ENCODE measurements around the gene MLLT3. TPM values are rescaled to one million over a fixed set of nuclear protein-coding genes. Genes with fewer than 3 reads are reported as not detected.

Gene MLLT3
- total RNA-seq, 2 donors from 2014 or later: 13.1 to 22.0 TPM

DNA sequence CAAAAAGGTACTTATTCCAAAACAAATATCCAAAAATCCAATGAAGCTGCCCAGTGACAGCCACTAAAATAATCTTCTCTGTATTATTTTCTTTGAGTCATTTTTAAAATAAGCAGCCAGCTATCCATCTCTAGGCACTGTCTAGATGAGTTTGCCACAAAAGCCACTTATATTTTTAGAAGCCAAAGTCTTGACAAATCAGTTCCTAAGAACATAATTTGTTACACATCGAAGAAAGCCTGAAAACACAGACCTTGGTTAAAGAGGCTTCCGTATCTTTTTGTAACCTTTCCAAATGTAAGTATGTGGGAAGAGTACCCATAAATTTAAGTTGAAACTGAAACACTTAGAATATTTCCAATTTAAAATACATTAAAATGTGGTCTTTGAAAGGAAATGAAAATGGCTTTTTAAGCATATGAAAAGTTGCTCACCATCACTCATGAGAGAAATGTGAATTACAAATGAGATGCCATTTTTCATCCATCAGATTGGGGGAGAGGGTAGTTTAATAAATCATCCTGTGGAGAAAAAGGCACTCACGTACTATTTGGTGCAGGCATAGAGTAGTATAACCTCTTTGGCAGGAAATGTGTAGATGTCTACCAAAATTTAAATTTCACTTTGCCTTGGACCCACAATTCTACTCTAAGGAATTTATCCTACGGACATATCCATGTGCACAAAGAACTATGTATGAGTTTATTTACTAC lies 180.4 kb downstream of the MLLT3 start:
- H3K9me3 ChIP-seq: no peaks in the 10 kb centered on the region
- H3K27me3 ChIP-seq (replicated peaks; ENCODE audit: insufficient read depth): no peaks in the 10 kb centered on the region
- 56% methylated on average over 4 of the region's 4 CpGs for WGBS
- H3K27ac ChIP-seq: no peak overlapping the region
- TF ChIP-seq, protein P1, sequence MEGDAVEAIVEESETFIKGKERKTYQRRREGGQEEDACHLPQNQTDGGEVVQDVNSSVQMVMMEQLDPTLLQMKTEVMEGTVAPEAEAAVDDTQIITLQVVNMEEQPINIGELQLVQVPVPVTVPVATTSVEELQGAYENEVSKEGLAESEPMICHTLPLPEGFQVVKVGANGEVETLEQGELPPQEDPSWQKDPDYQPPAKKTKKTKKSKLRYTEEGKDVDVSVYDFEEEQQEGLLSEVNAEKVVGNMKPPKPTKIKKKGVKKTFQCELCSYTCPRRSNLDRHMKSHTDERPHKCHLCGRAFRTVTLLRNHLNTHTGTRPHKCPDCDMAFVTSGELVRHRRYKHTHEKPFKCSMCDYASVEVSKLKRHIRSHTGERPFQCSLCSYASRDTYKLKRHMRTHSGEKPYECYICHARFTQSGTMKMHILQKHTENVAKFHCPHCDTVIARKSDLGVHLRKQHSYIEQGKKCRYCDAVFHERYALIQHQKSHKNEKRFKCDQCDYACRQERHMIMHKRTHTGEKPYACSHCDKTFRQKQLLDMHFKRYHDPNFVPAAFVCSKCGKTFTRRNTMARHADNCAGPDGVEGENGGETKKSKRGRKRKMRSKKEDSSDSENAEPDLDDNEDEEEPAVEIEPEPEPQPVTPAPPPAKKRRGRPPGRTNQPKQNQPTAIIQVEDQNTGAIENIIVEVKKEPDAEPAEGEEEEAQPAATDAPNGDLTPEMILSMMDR (IDR thresholded peaks at IDR 0.05): no peak
- no peak for TF ChIP-seq POLR2A (IDR thresholded peaks at IDR 0.05)
- no peak for TF ChIP-seq POLR2AphosphoS5 (IDR thresholded peaks at IDR 0.05)
- intact Hi-C loops (cut with DNase I): no loop called here
- H3K4me3 ChIP-seq: no peak overlapping the region
- no peak for DNase-seq (ENCODE audit: low spot score)
- no peaks in the 10 kb centered on the region for H3K36me3 ChIP-seq
- peaks cover 5% of the 10 kb centered on the region for H3K4me1 ChIP-seq (replicated peaks)

- intact Hi-C loops (cut with DNase I): no loop called here
- Histone ChIP-seq H3K27ac (no peak overlapping the region), H3K27me3 (replicated peaks; ENCODE audit: insufficient read depth) (no peaks in the 10 kb centered on the region), H3K9me3 (no peaks in the 10 kb centered on the region), H3K36me3 (no peaks in the 10 kb centered on the region), H3K4me1 (replicated peaks) (peaks cover 5% of the 10 kb centered on the region), H3K4me3 (no peak overlapping the region)
- TF ChIP-seq POLR2A (IDR thresholded peaks at IDR 0.05) (no peak), POLR2AphosphoS5 (IDR thresholded peaks at IDR 0.05) (no peak)
- TF ChIP-seq, protein P1 (IDR thresholded peaks at IDR 0.05): no peak
- 54% methylated on average over 4 of the region's 4 CpGs for whole genome bisulfite sequencing
- no peak for DNase-seq (ENCODE audit: low spot score)
Observed at GRCh38 chr9:20441166-20441565, 181.1 kb downstream of the MLLT3 start.

DNA sequence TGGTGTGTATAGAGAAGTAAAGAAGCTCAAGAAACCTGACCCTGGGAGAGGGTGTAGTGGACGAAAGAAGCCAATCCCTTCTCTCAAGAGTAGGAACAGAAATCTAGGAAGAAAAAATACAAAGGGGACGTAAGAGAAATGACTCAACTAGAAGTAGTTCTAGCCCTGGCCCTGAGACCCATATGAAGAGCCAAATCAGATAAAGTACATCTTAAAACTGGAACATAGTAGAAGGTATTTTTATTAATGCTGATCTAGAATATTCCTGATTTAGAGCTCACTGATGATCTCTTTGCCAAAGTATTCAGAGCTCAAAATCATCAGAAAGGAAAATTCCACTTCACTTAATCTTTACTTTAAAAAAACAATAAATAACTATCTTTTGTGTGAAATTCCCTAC lies 184.8 kb downstream of the MLLT3 start:
- Histone ChIP-seq H3K36me3 (no peaks in the 10 kb centered on the region), H3K27me3 (replicated peaks; ENCODE audit: insufficient read depth) (no peaks in the 10 kb centered on the region), H3K27ac (no peak overlapping the region), H3K9me3 (no peaks in the 10 kb centered on the region), H3K4me1 (replicated peaks) (peaks cover 5% of the 10 kb centered on the region), H3K4me3 (no peak overlapping the region)
- TF ChIP-seq POLR2AphosphoS5 (IDR thresholded peaks at IDR 0.05) (peak; percentile 50), POLR2A (IDR thresholded peaks at IDR 0.05) (no peak)
- TF ChIP-seq, protein P1 (IDR thresholded peaks at IDR 0.05): no peak
- peak; percentile 5 for DNase-seq (ENCODE audit: low spot score)
- 18% methylated on average over 2 of the region's 2 CpGs for WGBS
- intact Hi-C loops (cut with DNase I): no loop called here

DNA sequence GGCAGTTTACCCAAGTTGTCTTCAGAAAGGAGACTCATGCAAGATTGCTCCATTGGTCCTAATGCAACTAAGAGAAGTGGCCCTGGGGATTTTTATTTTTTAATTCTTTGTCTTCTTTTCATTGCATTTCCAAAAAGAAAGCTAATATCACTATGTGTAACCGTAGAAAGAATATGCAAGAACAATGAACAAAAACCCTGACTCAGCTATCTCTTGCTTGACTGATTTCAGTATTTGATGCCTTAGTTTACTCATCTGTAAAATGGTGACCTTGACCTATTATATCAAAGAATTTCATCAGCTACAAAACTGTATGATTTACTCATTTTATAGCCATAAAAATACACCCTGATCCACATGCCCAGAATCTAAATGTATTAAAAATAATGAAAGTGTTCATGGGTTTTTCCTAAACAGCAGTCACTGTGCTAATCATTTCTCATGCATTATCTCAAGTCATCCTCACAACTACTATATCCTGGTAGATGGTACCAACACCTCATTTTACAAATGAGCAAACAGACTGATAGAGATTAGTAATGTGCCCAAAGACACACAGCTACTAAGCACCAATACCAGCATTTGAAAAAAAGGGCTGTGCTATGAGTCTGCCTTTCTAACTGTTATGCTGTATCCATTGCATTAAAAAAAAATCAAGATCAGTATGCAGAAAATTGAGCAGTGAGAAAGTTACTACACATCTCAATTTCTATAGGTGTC lies 185.7 kb downstream of the MLLT3 start:
- TF ChIP-seq POLR2A (IDR thresholded peaks at IDR 0.05): no peak
- TF ChIP-seq, protein P1 (IDR thresholded peaks at IDR 0.05): no peak
- TF ChIP-seq POLR2AphosphoS5 (IDR thresholded peaks at IDR 0.05): no peak
- 84% methylated on average over 1 of the region's 1 CpG for WGBS
- Histone ChIP-seq H3K4me3 (no peak overlapping the region), H3K27ac (no peak overlapping the region), H3K36me3 (no peaks in the 10 kb centered on the region), H3K4me1 (replicated peaks) (peaks cover 5% of the 10 kb centered on the region), H3K27me3 (replicated peaks; ENCODE audit: insufficient read depth) (no peaks in the 10 kb centered on the region), H3K9me3 (no peaks in the 10 kb centered on the region)
- DNase-seq (ENCODE audit: low spot score): no peak
- intact Hi-C loops (cut with DNase I): no loop called here

Measured in prostate gland (tissue), 2 donors.